A549 (cell line): ENCODE data around the gene HRH1. TPM values are rescaled to one million over a fixed set of nuclear protein-coding genes. Genes with fewer than 3 reads are reported as not detected.
A peak's percentile ranks its signal among the peaks of the same experiment; 100 is the strongest.

Experiments used
- ATAC-seq, 2 experiments: fragments of 200-7000 bp in 1 of 2; fragments of >200 bp in 1 of 2; cut with Nextera tagmentation in 1 of 2; cut with Tn5 transposase in 1 of 2; 3 replicates each; pipeline versions ENCODE4 v1.8.0 to v1.9.1; 2018 to 2020; ENCODE audit warnings: mild to moderate bottlenecking in 1 of 2, moderate library complexity in 1 of 2
- CTCF ChIA-PET: fragments of 300-600 bp; sonication (Branson Sonifier 250); formaldehyde crosslinking; extraction: SDS; loops from one replicate; lab custom pipeline; 2021; ENCODE audit warnings: antibody characterized with exemption, inconsistent platforms; lab: Yijun Ruan, JAX
- POLR2A ChIA-PET: fragments of 350-600 bp; formaldehyde crosslinking; extraction: SDS; loops from one replicate; lab custom pipeline; 2021; ENCODE audit warnings: antibody characterized with exemption, inconsistent platforms; lab: Yijun Ruan, JAX
- DNase-seq, 2 experiments: peaks; one replicate each; pipeline versions ENCODE4 v3.0.0 to v3.0.0-alpha.2; 2011 to 2016; ENCODE audit warnings: low read depth in 1 of 2, low spot score in 1 of 2
- FAIRE-seq: peaks from 2 replicates; lab custom pipeline; 2011; peaks lifted over from hg19 to GRCh38; lab: Jason Lieb, UNC
- H3K27ac ChIP-seq, 2 experiments: fragments of >200 bp; sonication (Bioruptor Twin); formaldehyde crosslinking; 3 replicates each; pipeline ENCODE4 v1.5.1; 2016 to 2017
- H3K4me1 ChIP-seq: fragments of >200 bp; sonication (Bioruptor Twin); formaldehyde crosslinking; 3 replicates; pipeline ENCODE4 v1.6.1; 2016
- H3K4me2 ChIP-seq: fragments of >200 bp; sonication (Bioruptor Twin); formaldehyde crosslinking; 3 replicates; pipeline ENCODE4 v1.6.1; 2016
- H3K4me3 ChIP-seq: fragments of >200 bp; sonication (Bioruptor Twin); formaldehyde crosslinking; 3 replicates; pipeline ENCODE4 v1.5.1; 2016
- H3K9me3 ChIP-seq: fragments of >200 bp; sonication (Bioruptor Twin); formaldehyde crosslinking; 3 replicates; pipeline ENCODE4 v1.6.1; 2016
- CEBPB ChIP-seq, 2 experiments: fragments of >200 bp in 1 of 2; sonication (Bioruptor Twin) in 1 of 2; formaldehyde crosslinking in 1 of 2; IDR thresholded peaks; 2 replicates each; pipeline ENCODE4 v1.6.1; 2012 to 2016
- CHD4 ChIP-seq: fragments of 200-600 bp; sonication (generic); IDR thresholded peaks from 2 replicates; pipeline ENCODE4 v1.6.1; 2016; ENCODE audit warnings: antibody characterized with exemption, mild to moderate bottlenecking, borderline replicate concordance
- EHF ChIP-seq: fragments of 250-450 bp; sonication (Bioruptor Pico); IDR thresholded peaks from 2 replicates; pipeline ENCODE4 v1.5.0; 2020; ENCODE audit warnings: mild to moderate bottlenecking
- ESRRA ChIP-seq: fragments of 150-350 bp; IDR thresholded peaks from 2 replicates; pipeline ENCODE4 v1.6.1; 2014; ENCODE audit warnings: mild to moderate bottlenecking, low read length, borderline replicate concordance
- FOSB ChIP-seq: fragments of 250-450 bp; sonication (Bioruptor Pico); IDR thresholded peaks from 2 replicates; pipeline ENCODE4 v1.5.0; 2020; ENCODE audit warnings: mild to moderate bottlenecking, moderate library complexity
- FOSL2 ChIP-seq, 2 experiments: fragments of 450-650 bp in 1 of 2; fragments of >200 bp in 1 of 2; sonication (Bioruptor Twin) in 1 of 2; formaldehyde crosslinking; IDR thresholded peaks; 2 replicates each; pipeline versions ENCODE4 v1.5.0 to v1.6.1; 2016 to 2020; ENCODE audit warnings: mild to moderate bottlenecking in 1 of 2, moderate library complexity in 1 of 2
- FOXS1 ChIP-seq: fragments of 250-450 bp; sonication (Bioruptor Pico); IDR thresholded peaks from 2 replicates; pipeline ENCODE4 v1.5.0; 2020; ENCODE audit warnings: mild to moderate bottlenecking, moderate library complexity
- HDAC2 ChIP-seq: fragments of 200-600 bp; sonication (generic); IDR thresholded peaks from 2 replicates; pipeline ENCODE4 v1.6.1; 2016
- HMGXB4 ChIP-seq: fragments of 250-450 bp; sonication (Bioruptor Pico); IDR thresholded peaks from 2 replicates; pipeline ENCODE4 v1.5.0; 2021; ENCODE audit warnings: mild to moderate bottlenecking, moderate library complexity, borderline replicate concordance
- HOXB5 ChIP-seq: fragments of 250-450 bp; sonication (Bioruptor Pico); IDR thresholded peaks from 2 replicates; pipeline ENCODE4 v1.5.0; 2020; ENCODE audit warnings: mild to moderate bottlenecking, moderate library complexity
- JUN ChIP-seq, 2 experiments: fragments of >200 bp; sonication (Bioruptor Twin); formaldehyde crosslinking; IDR thresholded peaks; 2 replicates in 1 of 2; 3 replicates in 1 of 2; pipeline ENCODE4 v1.6.1; 2016 to 2017
- JUNB ChIP-seq: fragments of >200 bp; sonication (Bioruptor Twin); formaldehyde crosslinking; IDR thresholded peaks from 2 replicates; pipeline ENCODE4 v1.6.1; 2016
- KDM5A ChIP-seq: fragments of 200-600 bp; sonication (generic); IDR thresholded peaks from 2 replicates; pipeline ENCODE4 v1.6.1; 2016; ENCODE audit warnings: antibody characterized with exemption, mild to moderate bottlenecking
- MAFK ChIP-seq: fragments of 450-650 bp; IDR thresholded peaks from 2 replicates; pipeline ENCODE4 v1.6.1; 2014; ENCODE audit not compliant: partially characterized antibody
- NFE2L2 ChIP-seq: fragments of 150-350 bp; conservative IDR thresholded peaks from 2 replicates; pipeline ENCODE4 v1.6.1; 2014; ENCODE audit warnings: low read length
- NR3C1 ChIP-seq: fragments of >200 bp; sonication (Bioruptor Twin); formaldehyde crosslinking; IDR thresholded peaks from 3 replicates; pipeline ENCODE4 v1.6.1; 2017
- PBX3 ChIP-seq: IDR thresholded peaks from 2 replicates; pipeline ENCODE4 v1.6.1; 2012
- POLR2A ChIP-seq: IDR thresholded peaks from 2 replicates; pipeline ENCODE4 v1.6.1; 2012; ENCODE audit warnings: mild to moderate bottlenecking, low read length
- POLR2AphosphoS2 ChIP-seq: conservative IDR thresholded peaks from 2 replicates; pipeline ENCODE4 v1.6.1; 2012; ENCODE audit warnings: low read length, improper control_type of control experiment, inconsistent platforms
- RARB ChIP-seq: fragments of 250-450 bp; sonication (Bioruptor Pico); IDR thresholded peaks from 2 replicates; pipeline ENCODE4 v1.8.0; 2021; ENCODE audit warnings: mild to moderate bottlenecking, moderate library complexity
- SMC3 ChIP-seq: fragments of >200 bp; sonication (Bioruptor Twin); formaldehyde crosslinking; IDR thresholded peaks from 3 replicates; pipeline ENCODE4 v1.6.1; 2018; ENCODE audit warnings: inconsistent platforms
- TFCP2L1 ChIP-seq: fragments of 250-450 bp; sonication (Bioruptor Pico); IDR thresholded peaks from 2 replicates; pipeline ENCODE4 v1.5.0; 2021; ENCODE audit warnings: mild to moderate bottlenecking
- ZC3H11A ChIP-seq: fragments of 450-650 bp; IDR thresholded peaks from 2 replicates; pipeline ENCODE4 v1.6.1; 2014; ENCODE audit warnings: antibody characterized with exemption, mild to moderate bottlenecking
- ZFP36 ChIP-seq: fragments of 450-650 bp; IDR thresholded peaks from 2 replicates; pipeline ENCODE4 v1.6.1; 2014; ENCODE audit warnings: borderline replicate concordance; ENCODE audit not compliant: partially characterized antibody
- ZNF302 ChIP-seq: fragments of 250-450 bp; sonication (Bioruptor Pico); IDR thresholded peaks from 2 replicates; pipeline ENCODE4 v1.9.0; 2021; ENCODE audit warnings: inconsistent platforms, mild to moderate bottlenecking, moderate library complexity
- ZSCAN20 ChIP-seq: fragments of 250-450 bp; sonication (Bioruptor Pico); IDR thresholded peaks from 2 replicates; pipeline ENCODE4 v1.8.0; 2022; ENCODE audit warnings: mild to moderate bottlenecking, moderate library complexity
- WGBS: methylation state at CpG from one replicate; pipeline ENCODE4 v1.1.6; 2017; ENCODE audit errors: missing lambda C conversion rate; 5-methylcytosine and 5-hydroxymethylcytosine counted together
- polyA plus RNA-seq, 4 experiments: library from polyadenylated mRNA; depleted of rRNA in 3 of 4; stranded (reverse); fragments of >200 nt; fragmentation: RNase III in 1 of 4; extraction: RNeasy Plus Mini Kit Qiagen cat#74134 plus additional on column Dnase treatment in 1 of 4; gene quantifications; 2 replicates in 3 of 4; 3 replicates in 1 of 4; pipeline ENCODE4 v1.2.3, GENCODE V29; 2011 to 2017
- TF ChIP-seq, protein P1 (sequence below): fragments of 450-650 bp; IDR thresholded peaks from 2 replicates; pipeline ENCODE4 v1.6.1; 2014; ENCODE audit warnings: antibody characterized with exemption

The HRH1 gene
- polyA plus RNA-seq, 2 of the 4 experiments (the other 2 are of a cell fraction) = 4.2 TPM

DNA sequence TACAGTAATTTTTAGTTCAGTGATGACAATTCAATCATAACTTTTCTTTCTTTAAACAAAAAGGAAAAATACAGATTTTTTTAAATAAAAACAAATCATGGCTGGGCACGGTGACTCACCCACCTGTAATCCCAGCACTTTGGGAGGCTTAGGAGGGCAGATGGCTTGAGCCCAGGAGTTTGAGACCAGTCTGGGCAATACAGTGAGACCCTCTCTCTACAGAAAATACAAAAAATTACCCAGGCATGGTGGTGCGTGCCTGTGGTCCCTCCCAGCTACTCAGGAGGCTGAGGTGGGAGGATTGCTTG, 92.3 kb downstream of the HRH1 start:
- CTCF ChIA-PET = interaction anchor here (1.4 to 6.7 kb wide), 5 partner anchors 10 to 90 kb away, joined by 3 to 45 read pairs (median 4); partner anchors contain the start of gene ATG7
- WGBS = 74% methylated on average over 2 of the region's 2 CpGs
- ATAC-seq (no peak), DNase-seq (no peak)
- POLR2A ChIA-PET = no interaction called here
- Histone ChIP-seq H3K4me2 (peak overlapping the region; percentile 38; the same call in 1 of the 3 replicates), H3K9me3 (no peaks in the 10 kb centered on the region), H3K4me1 (peaks cover 9% of the 10 kb centered on the region)
- TF ChIP-seq PBX3 = no peak
- no peak for TF ChIP-seq FOSL2 (IDR thresholded peaks at IDR 0.05)
- TF ChIP-seq FOSL2 (CRISPR knock-in tag; IDR thresholded peaks at IDR 0.05) = peak; percentile 32; the same call in 1 of the 2 replicates
- TF ChIP-seq, all 56 proteins: peak for 1
- no peak overlapping the region for H3K27ac ChIP-seq
- FAIRE-seq = no peak
- no peak overlapping the region for H3K4me3 ChIP-seq

- no peak overlapping the region for H3K4me2 ChIP-seq
- TF ChIP-seq SMC3 (no peak), ZC3H11A (no peak), ZFP36 (no peak), JUNB (no peak), ZNF302 (CRISPR knock-in tag) (no peak), JUN (IDR thresholded peaks at IDR 0.05) (no peak), POLR2AphosphoS2 (no peak), HOXB5 (CRISPR knock-in tag) (no peak), HDAC2 (no peak), EHF (CRISPR knock-in tag) (no peak), MAFK (no peak), NR3C1 (no peak)
- H3K9me3 ChIP-seq = no peaks in the 10 kb centered on the region
- FAIRE-seq = no peak
- ChIA-PET CTCF (interaction anchor here (0.5 to 3.9 kb wide), 4 partner anchors 11 to 1893 kb away, joined by 3 to 23 read pairs (median 5); no protein-coding TSS in a partner anchor), POLR2A (no interaction called here)
- H3K4me1 ChIP-seq = peaks cover 11% of the 10 kb centered on the region
- 85% methylated on average over 8 of the region's 8 CpGs for WGBS
- no peak for ATAC-seq
- no peak overlapping the region for H3K4me3 ChIP-seq
- no peak for DNase-seq
- H3K27ac ChIP-seq = no peak overlapping the region
Observed at GRCh38 chr3:11247362-11247761, 93.1 kb downstream of the HRH1 start.

- 80% methylated on average over 6 of the region's 6 CpGs for WGBS
- ATAC-seq = no peak
- Histone ChIP-seq H3K4me2 (no peak overlapping the region), H3K4me1 (peaks cover 11% of the 10 kb centered on the region), H3K27ac (no peak overlapping the region), H3K4me3 (no peak overlapping the region), H3K9me3 (no peaks in the 10 kb centered on the region)
- ChIA-PET POLR2A (no interaction called here), CTCF (interaction anchor here (0.9 to 3.9 kb wide), 3 partner anchors 9 to 86 kb away, joined by 3 to 23 read pairs (median 5); no protein-coding TSS in a partner anchor)
- no peak for TF ChIP-seq FOXS1 (CRISPR knock-in tag)
- no peak for TF ChIP-seq NFE2L2
- TF ChIP-seq ZSCAN20 (CRISPR knock-in tag) = no peak
- no peak for TF ChIP-seq KDM5A
- no peak for TF ChIP-seq PBX3
- TF ChIP-seq, protein P1, sequence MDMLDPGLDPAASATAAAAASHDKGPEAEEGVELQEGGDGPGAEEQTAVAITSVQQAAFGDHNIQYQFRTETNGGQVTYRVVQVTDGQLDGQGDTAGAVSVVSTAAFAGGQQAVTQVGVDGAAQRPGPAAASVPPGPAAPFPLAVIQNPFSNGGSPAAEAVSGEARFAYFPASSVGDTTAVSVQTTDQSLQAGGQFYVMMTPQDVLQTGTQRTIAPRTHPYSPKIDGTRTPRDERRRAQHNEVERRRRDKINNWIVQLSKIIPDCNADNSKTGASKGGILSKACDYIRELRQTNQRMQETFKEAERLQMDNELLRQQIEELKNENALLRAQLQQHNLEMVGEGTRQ = no peak
- no peak for TF ChIP-seq CHD4
- no peak for TF ChIP-seq ESRRA
- no peak for TF ChIP-seq RARB
- no peak for TF ChIP-seq CEBPB (IDR thresholded peaks at IDR 0.05)
- TF ChIP-seq HDAC2 = no peak
- TF ChIP-seq FOSB = no peak
- no peak for TF ChIP-seq ZNF302 (CRISPR knock-in tag)
- no peak for TF ChIP-seq HMGXB4
- TF ChIP-seq ZFP36 = no peak
- no peak for TF ChIP-seq ZC3H11A
- no peak for TF ChIP-seq POLR2A
- no peak for TF ChIP-seq HOXB5 (CRISPR knock-in tag)
- no peak for TF ChIP-seq TFCP2L1
- no peak for FAIRE-seq
- no peak for DNase-seq
Observed at GRCh38 chr3:11248596-11248995, 94.3 kb downstream of the HRH1 start.
